Measurements from ENCODE around the gene SCARB1.

- TF ChIP-seq CTCF (IDR thresholded peaks at IDR 0.05) (no peak), POLR2A (IDR thresholded peaks at IDR 0.05) (no peak)
These were observed 33.9 kb downstream of the SCARB1 start for GRCh38 chr12:124829708-124830304.

All from body of pancreas (tissue), 4 donors.